ENCODE data around the gene FAM217A.
"Not testable (repeated sequence)": the region's sequence is repeated elsewhere in the genome, so short reads cannot be mapped to it uniquely, and the experiment has no call there.

The FAM217A gene

DNA sequence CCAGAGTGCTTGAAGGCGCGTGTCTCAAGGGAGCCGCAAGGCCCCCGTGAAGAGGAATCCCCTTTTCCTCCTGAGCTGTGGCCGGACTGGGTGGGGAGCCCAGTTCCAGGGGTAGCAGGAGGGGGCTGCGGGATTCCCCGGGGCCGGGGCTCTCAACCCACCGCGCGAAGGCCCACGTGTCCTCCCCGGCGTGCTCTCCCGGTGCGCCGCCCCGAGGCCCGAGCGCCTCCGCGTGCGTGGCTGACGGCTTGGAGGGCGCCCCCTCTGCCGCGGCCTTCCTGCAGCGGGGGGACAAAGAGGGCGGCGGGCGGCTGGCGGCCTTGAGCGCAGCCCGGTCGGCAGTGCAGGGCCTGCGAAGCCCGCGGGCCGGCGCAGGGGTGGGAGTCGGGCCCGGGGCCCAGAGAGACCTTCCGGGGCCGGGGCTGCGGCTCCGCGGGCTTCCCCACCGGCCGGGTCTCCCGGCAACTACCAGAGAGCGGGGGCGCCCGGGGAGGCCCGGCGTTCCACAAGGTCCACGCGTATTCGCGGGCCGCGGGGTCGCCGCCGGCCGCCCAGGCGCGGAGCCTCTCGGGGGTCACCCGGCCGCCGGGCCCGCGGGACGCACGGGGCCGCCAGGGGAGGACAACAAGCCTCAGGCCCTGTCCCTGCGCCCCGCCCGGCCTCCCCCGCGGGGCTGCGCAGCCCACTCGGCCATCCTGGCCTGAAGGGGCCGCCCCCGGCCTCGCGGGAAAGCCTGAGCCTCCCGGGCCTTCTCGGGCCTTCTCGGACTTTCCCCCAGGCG, at the start of gene FAM217A:
Gene FAM217A, minus strand, starts transcription at position 447 of the 781 bp plus-strand sequence. CDS start 1,723 bp downstream, outside the sequence.
- Histone ChIP-seq H3K9me3 (ENCODE audit: control insufficient read depth, low read length) (no peaks in the 10 kb centered on the region), H3K36me3 (ENCODE audit: control insufficient read depth, insufficient read depth, low read length, severe bottlenecking) (no peaks in the 10 kb centered on the region), H3K4me3 (ENCODE audit: low read length) (no peak within 1 kb of the TSS), H3K9ac (ENCODE audit: low read length) (no peak within 1 kb of the TSS), H3K27me3 (replicated peaks; ENCODE audit: control insufficient read depth, insufficient read depth, low read length) (no peaks in the 10 kb centered on the region), H3K4me1 (ENCODE audit: control insufficient read depth, insufficient read depth, low read length) (peaks cover 11% of the 10 kb centered on the region)
- no peak for DNase-seq (ENCODE audit: low read depth)

DNA sequence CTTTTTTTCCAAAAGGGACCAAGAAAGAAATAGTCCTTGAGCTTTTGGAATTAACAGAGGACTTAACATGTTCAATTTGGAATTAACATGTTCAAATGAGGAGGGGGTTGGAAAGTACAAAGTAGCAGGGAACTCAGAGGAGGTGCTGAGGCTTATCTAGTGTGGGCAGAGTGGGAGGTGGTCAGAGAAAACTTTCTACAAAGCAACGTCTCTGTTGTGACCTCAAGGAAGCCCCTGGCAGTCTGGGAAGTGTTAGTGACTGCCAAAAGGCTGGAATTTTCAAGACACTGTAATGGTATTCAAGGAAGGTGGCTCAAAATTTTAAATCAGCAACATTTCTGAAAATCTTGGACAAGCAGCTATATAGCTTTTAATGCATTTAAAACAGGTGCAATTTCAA, 49.1 kb upstream of the FAM217A start:
- Histone ChIP-seq H3K4me3 (ENCODE audit: low read length) (no peak overlapping the region), H3K9ac (ENCODE audit: low read length) (no peak overlapping the region), H3K9me3 (ENCODE audit: control insufficient read depth, low read length) (no peaks in the 10 kb centered on the region), H3K27me3 (replicated peaks; ENCODE audit: control insufficient read depth, insufficient read depth, low read length) (no peaks in the 10 kb centered on the region), H3K36me3 (ENCODE audit: control insufficient read depth, insufficient read depth, low read length, severe bottlenecking) (peaks cover 62% of the 10 kb centered on the region), H3K4me1 (ENCODE audit: control insufficient read depth, insufficient read depth, low read length) (peaks cover 22% of the 10 kb centered on the region)
- no peak for DNase-seq (ENCODE audit: low read depth)

- peaks cover 72% of the 10 kb centered on the region for H3K36me3 ChIP-seq (ENCODE audit: control insufficient read depth, insufficient read depth, low read length, severe bottlenecking)
- peak; percentile 81 for DNase-seq (ENCODE audit: low read depth)
- no peaks in the 10 kb centered on the region for H3K27me3 ChIP-seq (replicated peaks; ENCODE audit: control insufficient read depth, insufficient read depth, low read length)
- H3K4me3 ChIP-seq (ENCODE audit: low read length) = peak overlapping the region; percentile 17
- H3K4me1 ChIP-seq (ENCODE audit: control insufficient read depth, insufficient read depth, low read length) = peaks cover 22% of the 10 kb centered on the region
- no peaks in the 10 kb centered on the region for H3K9me3 ChIP-seq (ENCODE audit: control insufficient read depth, low read length)
- H3K9ac ChIP-seq (ENCODE audit: low read length) = peak overlapping the region; percentile 24
These were observed 47.3 kb upstream of the FAM217A start for GRCh38 chr6:4125933-4126864.

DNA sequence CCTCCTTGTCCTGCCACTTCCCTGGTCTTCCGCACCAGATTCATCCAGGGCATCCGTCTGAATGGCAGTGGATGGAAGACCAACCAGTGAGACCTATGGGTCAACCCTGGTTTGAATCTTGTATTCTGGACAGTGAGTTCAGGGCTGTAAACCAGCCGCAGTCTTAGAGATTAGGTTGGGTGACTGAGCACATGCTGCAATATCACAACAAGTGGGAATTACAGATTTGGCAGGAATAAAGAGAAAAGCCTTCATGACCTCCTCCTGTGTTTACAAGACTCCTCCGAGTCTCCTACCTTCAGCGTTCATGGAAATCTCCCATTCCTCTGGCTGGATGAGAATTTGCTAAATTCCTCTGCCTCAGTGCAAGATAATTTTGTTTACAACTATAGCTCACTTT, 46.6 kb upstream of the FAM217A start:
- H3K9me3 ChIP-seq (ENCODE audit: control insufficient read depth, low read length) = no peaks in the 10 kb centered on the region
- peaks cover 22% of the 10 kb centered on the region for H3K4me1 ChIP-seq (ENCODE audit: control insufficient read depth, insufficient read depth, low read length)
- DNase-seq (ENCODE audit: low read depth) = no peak
- H3K36me3 ChIP-seq (ENCODE audit: control insufficient read depth, insufficient read depth, low read length, severe bottlenecking) = peaks cover 76% of the 10 kb centered on the region
- H3K4me3 ChIP-seq (ENCODE audit: low read length) = no peak overlapping the region
- H3K27me3 ChIP-seq (replicated peaks; ENCODE audit: control insufficient read depth, insufficient read depth, low read length) = no peaks in the 10 kb centered on the region
- H3K9ac ChIP-seq (ENCODE audit: low read length) = no peak overlapping the region

GRCh38 chr6:4124351-4124750, 45.4 kb upstream of the FAM217A start:
- H3K4me1 ChIP-seq (ENCODE audit: control insufficient read depth, insufficient read depth, low read length) = peaks cover 22% of the 10 kb centered on the region
- H3K4me3 ChIP-seq (ENCODE audit: low read length) = no peak overlapping the region
- no peak for DNase-seq (ENCODE audit: low read depth)
- H3K27me3 ChIP-seq (replicated peaks; ENCODE audit: control insufficient read depth, insufficient read depth, low read length) = no peaks in the 10 kb centered on the region
- peaks cover 74% of the 10 kb centered on the region for H3K36me3 ChIP-seq (ENCODE audit: control insufficient read depth, insufficient read depth, low read length, severe bottlenecking)
- no peaks in the 10 kb centered on the region for H3K9me3 ChIP-seq (ENCODE audit: control insufficient read depth, low read length)
- no peak overlapping the region for H3K9ac ChIP-seq (ENCODE audit: low read length)

GRCh38 chr6:4115741-4116140, 36.8 kb upstream of the FAM217A start:
- peaks cover 17% of the 10 kb centered on the region for H3K4me1 ChIP-seq (ENCODE audit: control insufficient read depth, insufficient read depth, low read length)
- H3K9ac ChIP-seq (ENCODE audit: low read length) = no peak overlapping the region
- no peaks in the 10 kb centered on the region for H3K27me3 ChIP-seq (replicated peaks; ENCODE audit: control insufficient read depth, insufficient read depth, low read length)
- DNase-seq (ENCODE audit: low read depth) = no peak
- H3K36me3 ChIP-seq (ENCODE audit: control insufficient read depth, insufficient read depth, low read length, severe bottlenecking) = peaks cover 59% of the 10 kb centered on the region
- peaks cover 4% of the 10 kb centered on the region for H3K9me3 ChIP-seq (ENCODE audit: control insufficient read depth, low read length)
- no peak overlapping the region for H3K4me3 ChIP-seq (ENCODE audit: low read length)

DNA sequence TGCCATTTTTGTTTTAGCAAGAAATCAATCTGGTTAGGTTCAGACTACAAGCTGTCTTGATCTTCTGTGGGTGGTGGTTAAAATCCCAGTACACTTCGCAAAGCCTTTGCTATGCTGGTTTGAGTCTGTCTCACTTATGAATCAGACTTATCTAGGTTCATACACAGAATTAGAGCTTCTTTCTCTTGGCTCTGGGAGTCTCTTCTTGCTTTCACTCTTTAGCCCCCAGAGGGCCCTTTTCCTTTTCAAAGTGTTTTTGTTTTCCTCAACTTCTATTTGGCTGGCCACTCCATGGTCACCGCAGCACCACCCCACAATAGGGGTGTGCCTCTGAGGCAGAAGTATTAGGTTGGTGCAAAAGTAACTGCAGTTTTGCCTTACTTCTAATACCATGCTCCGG, 35.2 kb upstream of the FAM217A start:
- no peaks in the 10 kb centered on the region for H3K27me3 ChIP-seq (replicated peaks; ENCODE audit: control insufficient read depth, insufficient read depth, low read length)
- H3K4me3 ChIP-seq (ENCODE audit: low read length) = no peak overlapping the region
- peaks cover 45% of the 10 kb centered on the region for H3K36me3 ChIP-seq (ENCODE audit: control insufficient read depth, insufficient read depth, low read length, severe bottlenecking)
- DNase-seq (ENCODE audit: low read depth) = peak; percentile 19
- peaks cover 4% of the 10 kb centered on the region for H3K9me3 ChIP-seq (ENCODE audit: control insufficient read depth, low read length)
- peaks cover 27% of the 10 kb centered on the region for H3K4me1 ChIP-seq (ENCODE audit: control insufficient read depth, insufficient read depth, low read length)
- H3K9ac ChIP-seq (ENCODE audit: low read length) = no peak overlapping the region

DNA sequence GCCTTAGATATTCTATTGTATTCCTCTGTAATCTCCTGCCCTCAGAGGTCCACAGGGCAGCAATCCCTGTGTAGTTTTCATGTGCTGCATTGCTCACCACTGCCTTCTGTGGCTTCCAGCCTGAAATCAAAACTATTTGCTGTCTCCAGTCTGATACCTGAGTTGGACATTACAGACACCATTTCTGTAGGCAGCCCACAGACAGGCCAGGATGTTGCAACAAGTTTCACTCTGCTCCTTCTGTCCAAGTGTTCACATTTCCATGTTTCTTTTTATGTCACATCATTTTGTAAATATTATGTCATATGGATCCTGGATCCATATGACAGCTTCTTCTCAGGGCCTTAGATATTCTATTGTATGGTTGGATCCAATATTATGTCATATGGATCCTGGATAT, 34.7 kb upstream of the FAM217A start:
- Histone ChIP-seq H3K4me3 (ENCODE audit: low read length) (no peak overlapping the region), H3K4me1 (ENCODE audit: control insufficient read depth, insufficient read depth, low read length) (peaks cover 27% of the 10 kb centered on the region), H3K9me3 (ENCODE audit: control insufficient read depth, low read length) (peaks cover 4% of the 10 kb centered on the region), H3K36me3 (ENCODE audit: control insufficient read depth, insufficient read depth, low read length, severe bottlenecking) (peaks cover 40% of the 10 kb centered on the region), H3K27me3 (replicated peaks; ENCODE audit: control insufficient read depth, insufficient read depth, low read length) (no peaks in the 10 kb centered on the region), H3K9ac (ENCODE audit: low read length) (no peak overlapping the region)
- DNase-seq (ENCODE audit: low read depth) = peak; percentile 19

- peaks cover 28% of the 10 kb centered on the region for H3K36me3 ChIP-seq (ENCODE audit: control insufficient read depth, insufficient read depth, low read length, severe bottlenecking)
- peaks cover 27% of the 10 kb centered on the region for H3K4me1 ChIP-seq (ENCODE audit: control insufficient read depth, insufficient read depth, low read length)
These were observed 33.4 kb upstream of the FAM217A start for GRCh38 chr6:4112366-4112765.

GRCh38 chr6:4109363-4109815, 30.5 kb upstream of the FAM217A start:
- not testable (repeated sequence) for H3K4me3 ChIP-seq (ENCODE audit: low read length); H3K36me3 ChIP-seq (ENCODE audit: control insufficient read depth, insufficient read depth, low read length, severe bottlenecking); H3K9ac ChIP-seq (ENCODE audit: low read length); H3K9me3 ChIP-seq (ENCODE audit: control insufficient read depth, low read length); H3K27me3 ChIP-seq (replicated peaks; ENCODE audit: control insufficient read depth, insufficient read depth, low read length)
- peak; percentile 72 for DNase-seq (ENCODE audit: low read depth)
- H3K4me1 ChIP-seq (ENCODE audit: control insufficient read depth, insufficient read depth, low read length) = peaks cover 21% of the 10 kb centered on the region

More at GRCh38 chr6:4112366-4112765, 33.4 kb upstream of the FAM217A start:
- H3K9me3 ChIP-seq (ENCODE audit: control insufficient read depth, low read length) = peaks cover 4% of the 10 kb centered on the region
- no peak for DNase-seq (ENCODE audit: low read depth)
- no peak overlapping the region for H3K9ac ChIP-seq (ENCODE audit: low read length)
- no peaks in the 10 kb centered on the region for H3K27me3 ChIP-seq (replicated peaks; ENCODE audit: control insufficient read depth, insufficient read depth, low read length)
- H3K4me3 ChIP-seq (ENCODE audit: low read length) = no peak overlapping the region

DNA sequence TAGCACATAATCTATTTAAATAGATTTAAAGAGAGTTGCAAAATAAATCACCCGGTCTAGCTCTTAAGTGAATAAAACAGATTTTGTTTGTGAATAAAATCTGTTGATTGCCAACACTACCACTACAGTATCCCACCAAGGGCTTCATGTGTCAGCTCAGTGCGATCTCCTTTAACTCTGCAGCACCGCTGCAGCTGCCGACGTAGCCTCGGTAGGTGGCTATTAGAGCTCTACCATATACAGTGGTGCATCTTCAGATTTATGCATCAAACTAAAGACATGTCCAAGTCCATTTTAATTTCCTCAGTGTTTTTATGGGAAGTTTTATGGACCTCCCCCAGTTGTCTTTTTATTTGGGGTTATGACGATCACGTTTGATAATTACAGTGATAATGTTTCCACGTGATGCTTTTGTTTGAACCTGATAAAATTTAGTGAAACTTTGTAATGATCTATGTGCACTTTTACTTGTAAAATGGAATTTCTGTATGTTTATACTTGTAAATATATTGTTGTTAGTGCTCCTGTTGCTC, 29.7 kb upstream of the FAM217A start:
- DNase-seq (ENCODE audit: low read depth) = no peak
- peak overlapping the region; percentile 35 for H3K4me3 ChIP-seq (ENCODE audit: low read length)

More for the DNA sequence above, 29.7 kb upstream of the FAM217A start:
- peaks cover 4% of the 10 kb centered on the region for H3K9me3 ChIP-seq (ENCODE audit: control insufficient read depth, low read length)
- H3K36me3 ChIP-seq (ENCODE audit: control insufficient read depth, insufficient read depth, low read length, severe bottlenecking) = no peaks in the 10 kb centered on the region
- H3K9ac ChIP-seq (ENCODE audit: low read length) = no peak overlapping the region
- peaks cover 13% of the 10 kb centered on the region for H3K4me1 ChIP-seq (ENCODE audit: control insufficient read depth, insufficient read depth, low read length)
- H3K27me3 ChIP-seq (replicated peaks; ENCODE audit: control insufficient read depth, insufficient read depth, low read length) = no peaks in the 10 kb centered on the region

All from adipocyte (in vitro differentiated cells).